OCI-LY1 (cell line): ENCODE results near the gene C3orf70.

Experiments used
- EZH2 ChIP-seq: fragments of 200-600 bp; sonication (generic), shearing (Covaris generic); IDR thresholded peaks from 2 replicates; pipeline ENCODE4 v1.8.0; 2017; ENCODE audit warnings: borderline replicate concordance, mixed run types, mild to moderate bottlenecking, antibody characterized with exemption, low read length, moderate library complexity, mixed read lengths
- TF ChIP-seq, protein P1 (sequence below): fragments of 200-600 bp; sonication (generic), shearing (Covaris generic); IDR thresholded peaks from 2 replicates; pipeline ENCODE4 v1.5.1; 2017; ENCODE audit warnings: mild to moderate bottlenecking, antibody characterized with exemption, low read length, moderate library complexity, mixed read lengths

- TF ChIP-seq, protein P1, sequence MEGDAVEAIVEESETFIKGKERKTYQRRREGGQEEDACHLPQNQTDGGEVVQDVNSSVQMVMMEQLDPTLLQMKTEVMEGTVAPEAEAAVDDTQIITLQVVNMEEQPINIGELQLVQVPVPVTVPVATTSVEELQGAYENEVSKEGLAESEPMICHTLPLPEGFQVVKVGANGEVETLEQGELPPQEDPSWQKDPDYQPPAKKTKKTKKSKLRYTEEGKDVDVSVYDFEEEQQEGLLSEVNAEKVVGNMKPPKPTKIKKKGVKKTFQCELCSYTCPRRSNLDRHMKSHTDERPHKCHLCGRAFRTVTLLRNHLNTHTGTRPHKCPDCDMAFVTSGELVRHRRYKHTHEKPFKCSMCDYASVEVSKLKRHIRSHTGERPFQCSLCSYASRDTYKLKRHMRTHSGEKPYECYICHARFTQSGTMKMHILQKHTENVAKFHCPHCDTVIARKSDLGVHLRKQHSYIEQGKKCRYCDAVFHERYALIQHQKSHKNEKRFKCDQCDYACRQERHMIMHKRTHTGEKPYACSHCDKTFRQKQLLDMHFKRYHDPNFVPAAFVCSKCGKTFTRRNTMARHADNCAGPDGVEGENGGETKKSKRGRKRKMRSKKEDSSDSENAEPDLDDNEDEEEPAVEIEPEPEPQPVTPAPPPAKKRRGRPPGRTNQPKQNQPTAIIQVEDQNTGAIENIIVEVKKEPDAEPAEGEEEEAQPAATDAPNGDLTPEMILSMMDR: no peak
- TF ChIP-seq EZH2: no peak
Measured at GRCh38 chr3:185155678-185156077, 2.8 kb upstream of the C3orf70 start.
